ENCODE results near the gene PACRG.

The PACRG gene

DNA sequence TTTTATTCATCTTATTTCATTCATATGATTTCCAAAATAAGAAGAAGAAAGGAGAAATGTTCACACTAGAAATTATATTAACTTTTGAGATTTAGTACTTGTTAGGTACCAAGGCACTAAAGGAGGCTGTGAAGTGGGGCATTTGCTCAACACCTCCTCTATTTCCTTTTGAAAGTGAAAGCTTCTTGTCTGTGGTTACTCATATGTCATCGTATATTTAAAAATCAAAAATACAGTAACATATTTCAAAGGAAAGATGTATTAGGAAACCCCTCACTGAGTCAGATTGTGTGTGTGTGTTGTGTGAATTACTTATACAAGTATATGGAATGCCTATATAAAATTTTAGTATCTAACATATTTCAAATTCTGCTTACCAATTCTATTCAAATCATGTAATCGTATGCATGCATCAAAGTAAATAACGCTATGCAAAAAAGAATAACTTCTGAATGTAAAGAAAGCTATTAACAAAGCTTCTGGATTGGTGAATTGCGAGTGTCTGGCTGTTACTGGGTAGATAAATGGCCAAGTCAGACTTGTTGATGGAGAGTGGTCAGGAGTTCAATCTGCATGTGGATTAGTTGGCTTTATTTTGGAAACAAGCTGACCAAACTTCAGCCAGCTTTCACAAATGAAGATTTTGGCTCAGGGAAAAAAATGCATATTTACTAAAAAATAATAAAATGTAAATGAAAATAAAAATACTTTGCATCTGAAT is 70.9 kb downstream of the PACRG start:
- DNase-seq (ENCODE audit: low read depth): no peak

DNA sequence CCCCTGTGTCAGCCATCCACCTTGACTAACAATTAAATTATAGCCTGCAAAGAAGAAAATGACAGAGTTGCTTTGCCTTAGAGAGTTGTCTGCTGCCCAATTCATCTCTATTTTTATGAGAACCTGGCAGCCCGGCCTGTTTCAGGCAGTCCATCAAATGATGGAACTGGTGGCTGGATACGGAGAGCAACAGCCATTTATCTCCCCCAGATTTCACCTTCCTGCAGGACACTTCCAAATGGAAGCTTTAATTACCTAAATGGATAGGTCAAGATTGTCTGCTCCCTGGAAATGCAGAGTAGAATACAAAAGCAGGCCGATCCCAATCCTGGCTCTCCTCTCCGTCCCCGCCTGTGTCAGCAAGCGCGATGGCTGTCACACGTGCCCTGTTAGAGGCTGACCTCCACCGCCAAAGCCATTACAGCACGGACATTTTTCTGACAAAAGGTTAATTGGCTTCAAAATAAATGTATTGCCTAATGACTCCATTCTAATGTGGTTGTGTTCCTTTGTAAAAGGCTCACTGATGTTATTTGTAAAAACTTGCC is 86.7 kb downstream of the PACRG start:
- TF ChIP-seq, protein P1, sequence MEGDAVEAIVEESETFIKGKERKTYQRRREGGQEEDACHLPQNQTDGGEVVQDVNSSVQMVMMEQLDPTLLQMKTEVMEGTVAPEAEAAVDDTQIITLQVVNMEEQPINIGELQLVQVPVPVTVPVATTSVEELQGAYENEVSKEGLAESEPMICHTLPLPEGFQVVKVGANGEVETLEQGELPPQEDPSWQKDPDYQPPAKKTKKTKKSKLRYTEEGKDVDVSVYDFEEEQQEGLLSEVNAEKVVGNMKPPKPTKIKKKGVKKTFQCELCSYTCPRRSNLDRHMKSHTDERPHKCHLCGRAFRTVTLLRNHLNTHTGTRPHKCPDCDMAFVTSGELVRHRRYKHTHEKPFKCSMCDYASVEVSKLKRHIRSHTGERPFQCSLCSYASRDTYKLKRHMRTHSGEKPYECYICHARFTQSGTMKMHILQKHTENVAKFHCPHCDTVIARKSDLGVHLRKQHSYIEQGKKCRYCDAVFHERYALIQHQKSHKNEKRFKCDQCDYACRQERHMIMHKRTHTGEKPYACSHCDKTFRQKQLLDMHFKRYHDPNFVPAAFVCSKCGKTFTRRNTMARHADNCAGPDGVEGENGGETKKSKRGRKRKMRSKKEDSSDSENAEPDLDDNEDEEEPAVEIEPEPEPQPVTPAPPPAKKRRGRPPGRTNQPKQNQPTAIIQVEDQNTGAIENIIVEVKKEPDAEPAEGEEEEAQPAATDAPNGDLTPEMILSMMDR (IDR thresholded peaks at IDR 0.05; ENCODE audit: low read length, missing control alignments): no peak
- H3K4me3 ChIP-seq (replicated peaks; ENCODE audit: low read depth, low read length): no peak overlapping the region
- no peak for DNase-seq (ENCODE audit: low read depth)

More for the DNA sequence above, 70.9 kb downstream of the PACRG start:
- TF ChIP-seq, protein P1 (IDR thresholded peaks at IDR 0.05; ENCODE audit: low read length, missing control alignments): no peak
- H3K4me3 ChIP-seq (replicated peaks; ENCODE audit: low read depth, low read length): no peak overlapping the region

DNA sequence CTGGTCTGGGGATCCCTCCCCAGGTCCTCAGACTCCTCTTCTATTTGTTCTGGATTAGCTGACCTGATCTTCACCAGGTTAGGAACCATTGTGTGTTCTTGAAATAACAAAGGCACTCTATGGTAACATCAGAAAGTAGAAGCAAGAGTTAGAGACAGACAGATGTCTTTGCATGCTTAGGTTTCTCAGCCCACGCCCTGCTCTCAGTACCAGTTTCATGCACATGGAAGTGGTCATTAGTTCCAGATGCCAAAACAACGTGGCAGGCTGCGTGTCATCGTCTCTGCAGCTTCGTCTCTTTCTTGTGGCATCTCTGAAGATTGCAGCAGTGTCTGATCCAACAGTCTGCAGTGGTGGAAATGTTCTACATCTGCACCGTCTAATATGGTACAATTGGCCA is 89.4 kb downstream of the PACRG start:
- TF ChIP-seq, protein P1 (IDR thresholded peaks at IDR 0.05; ENCODE audit: low read length, missing control alignments): no peak
- H3K4me3 ChIP-seq (replicated peaks; ENCODE audit: low read depth, low read length): no peak overlapping the region
- no peak for DNase-seq (ENCODE audit: low read depth)

- DNase-seq (ENCODE audit: low read depth): no peak
- no peak overlapping the region for H3K4me3 ChIP-seq (replicated peaks; ENCODE audit: low read depth, low read length)
- TF ChIP-seq, protein P1 (IDR thresholded peaks at IDR 0.05; ENCODE audit: low read length, missing control alignments): no peak
These were observed 91.5 kb downstream of the PACRG start for GRCh38 chr6:162819284-162819683.

DNA sequence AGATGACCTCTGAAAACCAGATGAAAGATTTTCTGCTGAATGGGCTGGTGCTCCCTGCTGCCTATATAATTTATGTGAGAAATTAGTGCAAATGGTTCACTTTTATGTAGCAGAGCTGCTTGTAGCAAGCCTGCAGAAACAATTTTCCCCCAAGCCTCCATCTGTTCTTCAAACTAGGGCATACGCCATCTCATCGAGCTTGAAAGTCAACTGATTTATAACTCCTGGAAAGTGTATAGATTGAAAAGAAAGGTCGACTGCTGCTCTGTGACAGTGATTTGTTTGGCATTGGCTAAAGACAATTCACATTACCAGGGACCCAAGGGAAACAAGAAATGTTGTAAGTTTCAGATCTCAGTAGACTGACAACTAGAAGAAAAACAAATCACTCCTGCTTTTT is 93.3 kb downstream of the PACRG start:
- no peak overlapping the region for H3K4me3 ChIP-seq (replicated peaks; ENCODE audit: low read depth, low read length)
- DNase-seq (ENCODE audit: low read depth): no peak
- TF ChIP-seq, protein P1 (IDR thresholded peaks at IDR 0.05; ENCODE audit: low read length, missing control alignments): no peak

GRCh38 chr6:162825597-162825996 is 97.8 kb downstream of the PACRG start:
- TF ChIP-seq, protein P1 (IDR thresholded peaks at IDR 0.05; ENCODE audit: low read length, missing control alignments): no peak

More at GRCh38 chr6:162825597-162825996, 97.8 kb downstream of the PACRG start:
- DNase-seq (ENCODE audit: low read depth): no peak
- H3K4me3 ChIP-seq (replicated peaks; ENCODE audit: low read depth, low read length): no peak overlapping the region
